BJ (cell line): ENCODE measurements around the gene CLEC16A. TPM values are rescaled to one million over a fixed set of nuclear protein-coding genes. Genes with fewer than 3 reads are reported as not detected.

Source experiments
- CTCF ChIA-PET: fragments of 350-600 bp; formaldehyde crosslinking; extraction: SDS; loops from one replicate; lab custom pipeline; 2021; ENCODE audit warnings: antibody characterized with exemption, inconsistent platforms; lab: Yijun Ruan, JAX
- POLR2A ChIA-PET: fragments of 300-600 bp; sonication (Branson Sonifier 250); formaldehyde crosslinking; extraction: SDS; loops from one replicate; lab custom pipeline; 2021; ENCODE audit warnings: antibody characterized with exemption; lab: Charles Lee
- DNase-seq: peaks from one replicate; pipeline ENCODE4 v3.0.0-alpha.2; 2011; ENCODE audit warnings: low read depth
- H3K27me3 ChIP-seq: 2 replicates; pipeline ENCODE4 v1.6.0; 2011; ENCODE audit warnings: low read length; ENCODE audit not compliant: control insufficient read depth, insufficient read depth
- H3K36me3 ChIP-seq: 2 replicates; pipeline ENCODE4 v1.5.1; 2011; ENCODE audit warnings: low read length; ENCODE audit not compliant: control insufficient read depth, insufficient read depth
- H3K4me3 ChIP-seq: 2 replicates; pipeline ENCODE4 v1.5.1; 2011; ENCODE audit warnings: low read depth, mild to moderate bottlenecking, control low read depth, low read length
- polyA plus RNA-seq: library from polyadenylated mRNA; depleted of rRNA; stranded (reverse); fragments of >200 nt; gene quantifications from 2 replicates; pipeline ENCODE4 v1.2.3, GENCODE V29; 2011
- TF ChIP-seq, protein P1 (sequence below): IDR thresholded peaks from 2 replicates; pipeline ENCODE4 v1.5.1; 2011; ENCODE audit warnings: low read depth, mild to moderate bottlenecking, control low read depth, inconsistent platforms, low read length, moderate library complexity; ENCODE audit not compliant: insufficient read depth

CLEC16A gene
- polyA plus RNA-seq, 1 experiment = 8.7 TPM

DNA sequence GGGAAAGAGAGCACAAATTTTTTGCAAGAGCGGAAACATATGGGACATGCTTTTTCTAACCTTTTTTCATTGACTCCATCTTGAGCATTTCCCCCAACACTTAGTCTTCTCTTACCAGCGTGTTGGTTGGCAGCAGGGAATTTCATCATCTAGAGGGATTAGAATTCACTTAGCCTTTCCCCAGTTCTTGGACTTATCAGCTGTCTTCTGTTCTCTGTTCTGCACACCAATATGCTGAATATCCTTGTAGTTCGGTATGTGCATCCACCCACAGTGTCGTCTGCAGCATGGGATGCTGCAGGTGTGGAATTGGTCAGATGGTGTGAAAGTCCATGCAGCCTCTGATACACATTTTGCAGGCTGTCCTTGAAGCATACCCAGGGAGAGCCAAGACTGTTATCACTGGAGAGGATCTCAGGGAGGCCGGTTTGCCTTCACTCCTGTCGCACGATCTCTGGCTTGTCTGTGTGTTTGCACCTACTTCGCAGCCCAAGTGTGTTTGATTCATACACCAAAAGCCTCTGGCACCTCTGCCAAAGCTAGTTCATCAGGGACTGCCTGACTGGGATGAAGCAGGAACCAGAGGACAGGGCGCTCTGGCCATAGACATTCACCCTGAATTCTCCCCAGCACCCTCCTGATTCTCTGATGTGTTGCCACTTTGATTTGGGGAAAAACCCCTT, 218.4 kb downstream of the CLEC16A start:
- Histone ChIP-seq H3K36me3 (peaks cover 4% of the 10 kb centered on the region), H3K4me3 (no peak overlapping the region), H3K27me3 (no peaks in the 10 kb centered on the region)
- ChIA-PET POLR2A (interaction anchor here (0.6 kb wide), 1 partner anchor 29 kb away, joined by 3 read pairs; no protein-coding TSS in a partner anchor), CTCF (interaction anchor here (0.6 to 1.5 kb wide), 6 partner anchors 13 to 208 kb away, joined by 3 to 4 read pairs (median 3); no protein-coding TSS in a partner anchor)
- DNase-seq = no peak
- TF ChIP-seq, protein P1, sequence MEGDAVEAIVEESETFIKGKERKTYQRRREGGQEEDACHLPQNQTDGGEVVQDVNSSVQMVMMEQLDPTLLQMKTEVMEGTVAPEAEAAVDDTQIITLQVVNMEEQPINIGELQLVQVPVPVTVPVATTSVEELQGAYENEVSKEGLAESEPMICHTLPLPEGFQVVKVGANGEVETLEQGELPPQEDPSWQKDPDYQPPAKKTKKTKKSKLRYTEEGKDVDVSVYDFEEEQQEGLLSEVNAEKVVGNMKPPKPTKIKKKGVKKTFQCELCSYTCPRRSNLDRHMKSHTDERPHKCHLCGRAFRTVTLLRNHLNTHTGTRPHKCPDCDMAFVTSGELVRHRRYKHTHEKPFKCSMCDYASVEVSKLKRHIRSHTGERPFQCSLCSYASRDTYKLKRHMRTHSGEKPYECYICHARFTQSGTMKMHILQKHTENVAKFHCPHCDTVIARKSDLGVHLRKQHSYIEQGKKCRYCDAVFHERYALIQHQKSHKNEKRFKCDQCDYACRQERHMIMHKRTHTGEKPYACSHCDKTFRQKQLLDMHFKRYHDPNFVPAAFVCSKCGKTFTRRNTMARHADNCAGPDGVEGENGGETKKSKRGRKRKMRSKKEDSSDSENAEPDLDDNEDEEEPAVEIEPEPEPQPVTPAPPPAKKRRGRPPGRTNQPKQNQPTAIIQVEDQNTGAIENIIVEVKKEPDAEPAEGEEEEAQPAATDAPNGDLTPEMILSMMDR = no peak

DNA sequence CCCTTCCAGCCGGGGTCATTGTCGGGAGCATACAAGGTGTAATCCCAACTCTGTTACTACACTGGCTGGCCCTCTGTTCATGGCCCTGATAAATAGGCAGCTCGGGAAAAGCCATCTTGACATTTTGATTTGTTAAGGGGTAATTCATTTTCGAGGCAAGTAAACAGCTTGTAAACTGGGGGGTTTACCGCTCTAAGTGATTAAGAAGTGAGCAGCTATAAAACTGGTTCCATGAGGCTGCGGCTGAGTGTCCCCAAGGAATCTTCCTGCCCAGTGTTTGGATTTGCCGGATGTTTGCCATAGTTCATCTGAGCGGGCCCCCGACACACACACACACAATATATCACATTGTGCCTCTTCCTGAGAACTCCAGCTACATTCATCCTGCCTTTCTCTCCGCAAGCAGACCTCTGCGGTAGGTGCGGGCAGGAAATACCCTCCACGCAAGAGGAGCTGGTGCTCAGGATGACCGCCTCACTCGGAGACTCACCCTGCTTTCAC, 219.4 kb downstream of the CLEC16A start:
- no peaks in the 10 kb centered on the region for H3K27me3 ChIP-seq
- peaks cover 4% of the 10 kb centered on the region for H3K36me3 ChIP-seq
- H3K4me3 ChIP-seq = no peak overlapping the region
- POLR2A ChIA-PET = no interaction called here
- TF ChIP-seq, protein P1 = no peak
- no peak for DNase-seq
- CTCF ChIA-PET = interaction anchor here (1.1 kb wide), 1 partner anchor 13 kb away, joined by 3 read pairs; no protein-coding TSS in a partner anchor

DNA sequence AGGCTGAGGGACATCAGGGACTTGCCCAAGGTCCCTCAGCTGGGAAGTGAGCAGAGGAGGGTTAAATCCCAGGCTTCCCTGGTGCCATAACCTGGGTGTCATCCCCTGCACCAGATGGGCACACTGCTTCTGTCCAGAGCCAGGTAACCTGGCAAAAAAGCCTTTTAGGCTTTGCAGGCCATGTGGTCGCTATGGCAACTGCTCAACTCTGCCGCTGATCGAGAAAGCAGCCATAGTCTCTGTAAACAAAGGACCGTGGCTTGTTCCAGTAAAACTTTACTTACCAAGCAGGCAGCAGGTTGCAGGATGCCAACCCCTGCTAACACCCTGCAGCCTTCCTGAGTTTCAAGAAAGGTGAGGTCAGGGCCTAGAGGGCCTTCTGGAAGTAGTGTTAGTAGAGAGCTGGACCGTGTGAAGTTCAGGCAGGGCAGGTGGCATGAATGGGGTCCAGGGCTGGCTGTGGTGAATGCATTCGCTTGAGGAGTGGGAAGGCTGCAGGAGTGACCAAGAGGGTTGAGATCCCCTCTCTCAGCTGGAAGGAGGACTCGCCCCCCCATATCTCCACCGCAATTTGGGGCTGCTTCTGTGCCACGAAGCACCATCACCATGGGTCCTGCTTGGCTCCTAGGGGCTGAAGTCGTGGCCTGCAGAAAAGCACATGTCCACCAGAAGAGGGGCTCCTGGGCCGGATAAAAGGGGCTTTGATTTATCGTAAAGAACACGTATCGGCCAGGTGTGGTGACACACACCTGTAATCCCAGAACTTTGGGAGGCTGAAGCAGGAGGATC, 220.3 kb downstream of the CLEC16A start:
- no peak for DNase-seq
- POLR2A ChIA-PET = no interaction called here
- H3K4me3 ChIP-seq = no peak overlapping the region
- TF ChIP-seq, protein P1 = no peak
- CTCF ChIA-PET = interaction anchor here (1.1 kb wide), 1 partner anchor 13 kb away, joined by 3 read pairs; no protein-coding TSS in a partner anchor
- no peaks in the 10 kb centered on the region for H3K27me3 ChIP-seq
- peaks cover 4% of the 10 kb centered on the region for H3K36me3 ChIP-seq

DNA sequence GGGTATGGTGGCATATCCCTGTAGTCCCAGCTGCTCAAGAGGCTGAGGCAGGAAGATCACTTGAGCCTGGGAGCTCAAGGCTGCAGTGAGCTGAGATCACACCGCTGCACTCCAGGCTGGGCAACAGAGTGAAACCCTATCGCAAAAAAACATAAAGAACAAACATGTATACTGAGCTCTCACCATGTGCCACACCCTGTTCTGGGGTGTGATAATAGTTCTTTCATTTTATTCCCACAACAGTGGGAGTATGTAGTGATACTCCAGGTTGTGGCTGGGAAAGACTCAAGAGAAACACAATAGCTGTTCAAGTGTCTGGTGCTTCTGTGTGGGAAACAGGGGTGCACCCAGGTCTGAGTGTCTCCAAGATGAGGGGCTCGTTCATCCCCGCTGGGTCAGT, 221.0 kb downstream of the CLEC16A start:
- ChIA-PET CTCF (no interaction called here), POLR2A (no interaction called here)
- TF ChIP-seq, protein P1 = no peak
- H3K36me3 ChIP-seq = peaks cover 4% of the 10 kb centered on the region
- no peak for DNase-seq
- H3K4me3 ChIP-seq = no peak overlapping the region
- H3K27me3 ChIP-seq = no peaks in the 10 kb centered on the region
